HCT116 (cell line): ENCODE results near the gene KRTAP5-3.

Source experiments
- ELF1 ChIP-seq: IDR thresholded peaks from 2 replicates; pipeline ENCODE4 v1.6.1; 2012; ENCODE audit warnings: low read depth, borderline replicate concordance
- EZH2 ChIP-seq: fragments of 200-600 bp; sonication (generic); IDR thresholded peaks from 2 replicates; pipeline ENCODE4 v1.6.1; 2017; ENCODE audit warnings: antibody characterized with exemption, mixed run types
- EZH2phosphoT487 ChIP-seq: fragments of 200-600 bp; IDR thresholded peaks from 2 replicates; pipeline ENCODE4 v1.6.1; 2018; ENCODE audit warnings: antibody characterized with exemption, borderline replicate concordance
- FOSL1 ChIP-seq: IDR thresholded peaks from 2 replicates; pipeline ENCODE4 v1.6.1; 2012; ENCODE audit warnings: low read depth
- POLR2A ChIP-seq: IDR thresholded peaks from 2 replicates; pipeline ENCODE4 v1.7.0; 2011; ENCODE audit warnings: borderline replicate concordance; ENCODE audit not compliant: insufficient read depth, insufficient read length; ENCODE audit errors: extremely low read depth
- RAD21 ChIP-seq: IDR thresholded peaks from 2 replicates; pipeline ENCODE4 v1.6.1; 2012; ENCODE audit warnings: low read depth, mild to moderate bottlenecking
- TF ChIP-seq, protein P1 (sequence below), 3 experiments: fragments of 200-600 bp in 1 of 3; sonication (generic) in 1 of 3; IDR thresholded peaks in 2 of 3; conservative IDR thresholded peaks in 1 of 3; 2 replicates each; pipeline ENCODE4 v1.5.1; 2012 to 2017; ENCODE audit warnings: low read depth in 2 of 3, low read length in 2 of 3, antibody characterized with exemption in 1 of 3, borderline replicate concordance in 1 of 3, control low read depth in 1 of 3, mild to moderate bottlenecking in 1 of 3, mixed read lengths in 1 of 3, mixed run types in 1 of 3, moderate library complexity in 1 of 3; ENCODE audit not compliant: insufficient read depth in 1 of 3
- TF ChIP-seq, protein P2 (sequence below): IDR thresholded peaks from 2 replicates; pipeline ENCODE4 v1.6.1; 2012; ENCODE audit warnings: low read depth

DNA sequence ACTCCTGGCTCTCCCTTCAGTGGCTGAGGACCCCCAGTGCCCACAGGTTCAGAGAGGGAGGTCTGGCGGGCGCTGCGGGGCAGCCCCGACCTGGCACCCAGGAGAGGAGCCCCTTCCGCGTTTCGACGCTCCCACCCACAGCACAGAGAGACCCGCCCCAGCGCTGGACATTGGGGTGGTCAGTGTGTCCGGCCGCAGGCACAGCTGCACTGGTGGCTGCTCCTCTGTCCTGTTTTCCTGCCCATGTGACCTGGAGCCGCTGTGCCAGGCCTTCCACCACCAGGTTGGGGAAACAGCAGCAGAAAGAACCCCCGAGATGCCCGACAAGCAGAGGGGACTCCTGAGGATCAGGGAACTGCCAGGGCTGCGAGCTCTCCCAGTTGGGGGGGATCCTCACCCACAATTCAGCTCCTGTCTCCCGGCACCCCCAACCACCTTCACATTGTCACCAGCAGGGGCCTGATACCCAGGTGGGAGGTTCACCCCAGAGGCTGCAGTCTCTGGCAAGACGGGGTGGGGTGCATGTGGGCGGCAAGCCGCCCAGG, 35.0 kb upstream of the KRTAP5-3 start:
- TF ChIP-seq, protein P1, sequence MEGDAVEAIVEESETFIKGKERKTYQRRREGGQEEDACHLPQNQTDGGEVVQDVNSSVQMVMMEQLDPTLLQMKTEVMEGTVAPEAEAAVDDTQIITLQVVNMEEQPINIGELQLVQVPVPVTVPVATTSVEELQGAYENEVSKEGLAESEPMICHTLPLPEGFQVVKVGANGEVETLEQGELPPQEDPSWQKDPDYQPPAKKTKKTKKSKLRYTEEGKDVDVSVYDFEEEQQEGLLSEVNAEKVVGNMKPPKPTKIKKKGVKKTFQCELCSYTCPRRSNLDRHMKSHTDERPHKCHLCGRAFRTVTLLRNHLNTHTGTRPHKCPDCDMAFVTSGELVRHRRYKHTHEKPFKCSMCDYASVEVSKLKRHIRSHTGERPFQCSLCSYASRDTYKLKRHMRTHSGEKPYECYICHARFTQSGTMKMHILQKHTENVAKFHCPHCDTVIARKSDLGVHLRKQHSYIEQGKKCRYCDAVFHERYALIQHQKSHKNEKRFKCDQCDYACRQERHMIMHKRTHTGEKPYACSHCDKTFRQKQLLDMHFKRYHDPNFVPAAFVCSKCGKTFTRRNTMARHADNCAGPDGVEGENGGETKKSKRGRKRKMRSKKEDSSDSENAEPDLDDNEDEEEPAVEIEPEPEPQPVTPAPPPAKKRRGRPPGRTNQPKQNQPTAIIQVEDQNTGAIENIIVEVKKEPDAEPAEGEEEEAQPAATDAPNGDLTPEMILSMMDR (IDR thresholded peaks at IDR 0.05 in 2 of 3, conservative IDR thresholded peaks at IDR 0.05 in 1 of 3; ENCODE audit: borderline replicate concordance in 1 of 3, insufficient read depth in 1 of 3, low read depth in 2 of 3, low read length in 2 of 3) = 0 out of 6 replicates have a peak, but pooled peaks of 2 of the 3 experiments have one; percentile 2 to 6
- TF ChIP-seq ELF1 (no peak), RAD21 (no peak), POLR2A (no peak), EZH2 (no peak), EZH2phosphoT487 (no peak), FOSL1 (no peak)
- TF ChIP-seq, protein P2, sequence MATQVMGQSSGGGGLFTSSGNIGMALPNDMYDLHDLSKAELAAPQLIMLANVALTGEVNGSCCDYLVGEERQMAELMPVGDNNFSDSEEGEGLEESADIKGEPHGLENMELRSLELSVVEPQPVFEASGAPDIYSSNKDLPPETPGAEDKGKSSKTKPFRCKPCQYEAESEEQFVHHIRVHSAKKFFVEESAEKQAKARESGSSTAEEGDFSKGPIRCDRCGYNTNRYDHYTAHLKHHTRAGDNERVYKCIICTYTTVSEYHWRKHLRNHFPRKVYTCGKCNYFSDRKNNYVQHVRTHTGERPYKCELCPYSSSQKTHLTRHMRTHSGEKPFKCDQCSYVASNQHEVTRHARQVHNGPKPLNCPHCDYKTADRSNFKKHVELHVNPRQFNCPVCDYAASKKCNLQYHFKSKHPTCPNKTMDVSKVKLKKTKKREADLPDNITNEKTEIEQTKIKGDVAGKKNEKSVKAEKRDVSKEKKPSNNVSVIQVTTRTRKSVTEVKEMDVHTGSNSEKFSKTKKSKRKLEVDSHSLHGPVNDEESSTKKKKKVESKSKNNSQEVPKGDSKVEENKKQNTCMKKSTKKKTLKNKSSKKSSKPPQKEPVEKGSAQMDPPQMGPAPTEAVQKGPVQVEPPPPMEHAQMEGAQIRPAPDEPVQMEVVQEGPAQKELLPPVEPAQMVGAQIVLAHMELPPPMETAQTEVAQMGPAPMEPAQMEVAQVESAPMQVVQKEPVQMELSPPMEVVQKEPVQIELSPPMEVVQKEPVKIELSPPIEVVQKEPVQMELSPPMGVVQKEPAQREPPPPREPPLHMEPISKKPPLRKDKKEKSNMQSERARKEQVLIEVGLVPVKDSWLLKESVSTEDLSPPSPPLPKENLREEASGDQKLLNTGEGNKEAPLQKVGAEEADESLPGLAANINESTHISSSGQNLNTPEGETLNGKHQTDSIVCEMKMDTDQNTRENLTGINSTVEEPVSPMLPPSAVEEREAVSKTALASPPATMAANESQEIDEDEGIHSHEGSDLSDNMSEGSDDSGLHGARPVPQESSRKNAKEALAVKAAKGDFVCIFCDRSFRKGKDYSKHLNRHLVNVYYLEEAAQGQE = no peak
